ENCODE data around the gene DOK1.

DNA sequence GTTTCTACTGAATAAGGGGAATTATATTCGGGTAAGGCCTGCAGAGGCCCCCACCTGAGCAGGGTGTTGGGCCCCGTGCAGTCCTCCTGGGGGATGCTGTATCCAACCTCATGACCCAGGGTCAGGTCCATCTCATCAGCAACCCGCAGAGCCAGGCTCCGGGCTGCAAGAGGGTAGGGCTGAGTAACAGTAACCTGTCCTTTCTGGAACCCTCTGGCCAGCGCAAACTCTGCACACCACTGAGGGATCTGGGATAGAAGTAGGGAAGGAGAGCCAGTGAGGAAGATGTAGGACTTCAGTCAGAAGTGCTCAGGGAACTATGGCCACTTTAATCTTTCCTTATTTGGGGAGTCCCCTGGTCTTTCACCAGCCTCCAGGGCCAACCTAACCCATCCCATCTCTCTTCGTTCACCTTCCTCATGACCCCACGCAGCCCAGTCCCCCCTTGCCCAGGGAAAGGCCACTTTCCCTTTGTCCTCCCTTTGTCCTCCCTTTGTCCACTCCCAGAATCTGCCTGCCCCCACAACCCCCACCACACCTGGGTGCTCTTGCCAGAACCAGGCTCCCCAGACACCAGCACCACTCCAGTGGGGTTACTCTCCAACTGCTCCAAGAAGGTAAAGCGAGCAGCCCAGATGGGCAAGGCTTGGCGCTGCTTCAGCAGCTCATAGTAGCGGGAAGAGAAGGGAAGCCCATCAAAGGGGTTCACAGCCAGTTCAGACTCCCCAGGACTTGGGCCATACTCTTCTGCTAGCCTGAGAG is 29.4 kb upstream of the DOK1 start:
- TF ChIP-seq, protein P1, sequence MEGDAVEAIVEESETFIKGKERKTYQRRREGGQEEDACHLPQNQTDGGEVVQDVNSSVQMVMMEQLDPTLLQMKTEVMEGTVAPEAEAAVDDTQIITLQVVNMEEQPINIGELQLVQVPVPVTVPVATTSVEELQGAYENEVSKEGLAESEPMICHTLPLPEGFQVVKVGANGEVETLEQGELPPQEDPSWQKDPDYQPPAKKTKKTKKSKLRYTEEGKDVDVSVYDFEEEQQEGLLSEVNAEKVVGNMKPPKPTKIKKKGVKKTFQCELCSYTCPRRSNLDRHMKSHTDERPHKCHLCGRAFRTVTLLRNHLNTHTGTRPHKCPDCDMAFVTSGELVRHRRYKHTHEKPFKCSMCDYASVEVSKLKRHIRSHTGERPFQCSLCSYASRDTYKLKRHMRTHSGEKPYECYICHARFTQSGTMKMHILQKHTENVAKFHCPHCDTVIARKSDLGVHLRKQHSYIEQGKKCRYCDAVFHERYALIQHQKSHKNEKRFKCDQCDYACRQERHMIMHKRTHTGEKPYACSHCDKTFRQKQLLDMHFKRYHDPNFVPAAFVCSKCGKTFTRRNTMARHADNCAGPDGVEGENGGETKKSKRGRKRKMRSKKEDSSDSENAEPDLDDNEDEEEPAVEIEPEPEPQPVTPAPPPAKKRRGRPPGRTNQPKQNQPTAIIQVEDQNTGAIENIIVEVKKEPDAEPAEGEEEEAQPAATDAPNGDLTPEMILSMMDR (conservative IDR thresholded peaks at IDR 0.05) = no peak
- TF ChIP-seq EZH2 (IDR thresholded peaks at IDR 0.05; ENCODE audit: low read depth) = no peak

Measured in PC-9 (cell line).